ENCODE data around the gene MAPK8IP1. TPM values are rescaled to one million over a fixed set of nuclear protein-coding genes. Genes with fewer than 3 reads are reported as not detected.

Gene MAPK8IP1
- total and polyA plus RNA-seq, 2 donors (not counting 1 experiment from before 2014, with no cell fraction given) = 2.1 to 4.0 TPM

GRCh38 chr11:45844822-45845578 lies 40.5 kb upstream of the MAPK8IP1 start:
- POLR2A ChIA-PET = interaction anchor here (0.6 to 0.7 kb wide), 3 partner anchors 49 to 780 kb away, joined by 3 to 8 read pairs (median 3); no protein-coding TSS in a partner anchor
- no peaks in the 10 kb centered on the region for H3K27me3 Mint-ChIP-seq
- Histone ChIP-seq H3K36me3 (replicated peaks in 1 of 2; ENCODE audit: control extremely low read depth in 1 of 2, control insufficient read depth in 1 of 2, extremely low read depth in 1 of 2, insufficient read depth in 2 of 2, low read length in 1 of 2) (no peaks in the 10 kb centered on the region), H3K27ac (ENCODE audit: low read length in 2 of 2) (no peak overlapping the region), H4K20me1 (ENCODE audit: control insufficient read depth, insufficient read depth, low read length, poor library complexity, severe bottlenecking) (peaks cover 15% of the 10 kb centered on the region), H2AFZ (ENCODE audit: insufficient read depth, low read depth, low read length, poor library complexity, severe bottlenecking) (no peak overlapping the region), H3K4me3 (ENCODE audit: control extremely low read depth in 1 of 5, extremely low read depth in 1 of 5, insufficient read depth in 1 of 5, low read depth in 2 of 5, low read length in 4 of 5) (no peak overlapping the region), H3K9me3 (ENCODE audit: control extremely low read depth in 1 of 3, control insufficient read depth in 2 of 3, insufficient read depth in 1 of 3, low read length in 2 of 3) (no peaks in the 10 kb centered on the region), H3K79me2 (ENCODE audit: control insufficient read depth, insufficient read depth, low read length) (peaks cover 27% of the 10 kb centered on the region), H3K9ac (ENCODE audit: low read length) (no peak overlapping the region), H3K4me1 (ENCODE audit: control insufficient read depth in 2 of 2, insufficient read depth in 2 of 2, low read length in 2 of 2) (peaks cover 26 to 35% of the 10 kb centered on the region in 2 donors), H3K27me3 (replicated peaks in 1 of 4; ENCODE audit: control extremely low read depth in 1 of 4, control insufficient read depth in 3 of 4, insufficient read depth in 4 of 4, low read length in 3 of 4) (no peaks in the 10 kb centered on the region), H3K4me2 (replicated peaks; ENCODE audit: low read depth, low read length, poor library complexity, severe bottlenecking) (no peak overlapping the region)
- no peaks in the 10 kb centered on the region for H3K9me3 Mint-ChIP-seq (ENCODE audit: insufficient read depth)
- intact Hi-C loops (cut with micrococcal nuclease) = loop anchor here (10.0 kb wide), 1 partner anchor 1240 kb away; no protein-coding TSS in a partner anchor
- peaks cover 44% of the 10 kb centered on the region for H3K4me1 Mint-ChIP-seq
- ATAC-seq (ENCODE audit: low read depth) (no peak), DNase-seq (peak; percentile 24)
- CTCF ChIA-PET = interaction anchor here (1.2 to 4.3 kb wide), 6 partner anchors 10 to 162 kb away, joined by 3 to 50 read pairs (median 4); partner anchors contain the start of genes PEX16 and SLC35C1
- peak overlapping the region; percentile 54 for H3K27ac Mint-ChIP-seq
- WGBS (ENCODE audit: insufficient coverage) = 100% methylated on average over 1 of the region's 3 CpGs
- TF ChIP-seq, protein P1, sequence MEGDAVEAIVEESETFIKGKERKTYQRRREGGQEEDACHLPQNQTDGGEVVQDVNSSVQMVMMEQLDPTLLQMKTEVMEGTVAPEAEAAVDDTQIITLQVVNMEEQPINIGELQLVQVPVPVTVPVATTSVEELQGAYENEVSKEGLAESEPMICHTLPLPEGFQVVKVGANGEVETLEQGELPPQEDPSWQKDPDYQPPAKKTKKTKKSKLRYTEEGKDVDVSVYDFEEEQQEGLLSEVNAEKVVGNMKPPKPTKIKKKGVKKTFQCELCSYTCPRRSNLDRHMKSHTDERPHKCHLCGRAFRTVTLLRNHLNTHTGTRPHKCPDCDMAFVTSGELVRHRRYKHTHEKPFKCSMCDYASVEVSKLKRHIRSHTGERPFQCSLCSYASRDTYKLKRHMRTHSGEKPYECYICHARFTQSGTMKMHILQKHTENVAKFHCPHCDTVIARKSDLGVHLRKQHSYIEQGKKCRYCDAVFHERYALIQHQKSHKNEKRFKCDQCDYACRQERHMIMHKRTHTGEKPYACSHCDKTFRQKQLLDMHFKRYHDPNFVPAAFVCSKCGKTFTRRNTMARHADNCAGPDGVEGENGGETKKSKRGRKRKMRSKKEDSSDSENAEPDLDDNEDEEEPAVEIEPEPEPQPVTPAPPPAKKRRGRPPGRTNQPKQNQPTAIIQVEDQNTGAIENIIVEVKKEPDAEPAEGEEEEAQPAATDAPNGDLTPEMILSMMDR (IDR thresholded peaks at IDR 0.05) = no peak
- no peak for TF ChIP-seq EZH2 (IDR thresholded peaks at IDR 0.05; ENCODE audit: borderline replicate concordance, insufficient read depth, low read depth, low read length, poor library complexity, severe bottlenecking)
- peak overlapping the region; percentile 29 for H3K4me3 Mint-ChIP-seq

Data from B cell (primary cell).